ENCODE results near the gene FRMD1.

FRMD1 gene

GRCh38 chr6:168054765-168055560 lies 24.0 kb downstream of the FRMD1 start:
- Histone ChIP-seq H3K14ac (ENCODE audit: low read length in 2 of 2) (peak overlapping the region in 1 of 2 experiments; percentile 68), H3K4me2 (ENCODE audit: low read length, poor library complexity, severe bottlenecking) (no peak overlapping the region), H3K79me1 (replicated peaks; ENCODE audit: low read length, poor library complexity, severe bottlenecking) (no peaks in the 10 kb centered on the region), H2BK120ac (ENCODE audit: low read depth, low read length) (no peak overlapping the region), H2AK5ac (ENCODE audit: low read length, severe bottlenecking) (no peak overlapping the region), H3K36me3 (ENCODE audit: control insufficient read depth in 1 of 2, insufficient read depth in 2 of 2, low read depth in 1 of 2, low read length in 2 of 2) (no peaks in the 10 kb centered on the region), H3K27ac (ENCODE audit: low read length, poor library complexity, severe bottlenecking) (no peak overlapping the region), H3K9ac (ENCODE audit: low read length) (no peak overlapping the region), H2BK5ac (ENCODE audit: low read depth, low read length, poor library complexity, severe bottlenecking) (no peak overlapping the region), H2AFZ (ENCODE audit: low read depth, low read length) (no peak overlapping the region), H3K4ac (ENCODE audit: low read depth in 1 of 2, low read length in 2 of 2) (no peak overlapping the region), H4K8ac (ENCODE audit: low read length) (no peak overlapping the region), H3K9me3 (ENCODE audit: control insufficient read depth, low read length) (no peaks in the 10 kb centered on the region), H3K27me3 (ENCODE audit: control insufficient read depth in 1 of 2, insufficient read depth in 1 of 2, low read length in 2 of 2) (peaks cover 0 to 4% of the 10 kb centered on the region in 2 experiments), H4K91ac (ENCODE audit: low read length) (no peak overlapping the region), H3K4me1 (ENCODE audit: control insufficient read depth, insufficient read depth, low read depth, low read length) (peaks cover 6% of the 10 kb centered on the region), H2BK15ac (ENCODE audit: low read depth, poor library complexity, severe bottlenecking) (no peak overlapping the region), H3K18ac (ENCODE audit: low read depth in 1 of 2, low read length in 2 of 2) (no peak overlapping the region), H3K23ac (ENCODE audit: low read length in 2 of 2) (no peak overlapping the region), H2BK12ac (ENCODE audit: low read length in 2 of 2) (no peak overlapping the region), H3K4me3 (ENCODE audit: insufficient read depth in 1 of 2, low read depth in 1 of 2, low read length in 2 of 2) (no peak overlapping the region)
- WGBS: 86% methylated on average over 15 of the region's 18 CpGs
- DNase-seq: no peak

DNA sequence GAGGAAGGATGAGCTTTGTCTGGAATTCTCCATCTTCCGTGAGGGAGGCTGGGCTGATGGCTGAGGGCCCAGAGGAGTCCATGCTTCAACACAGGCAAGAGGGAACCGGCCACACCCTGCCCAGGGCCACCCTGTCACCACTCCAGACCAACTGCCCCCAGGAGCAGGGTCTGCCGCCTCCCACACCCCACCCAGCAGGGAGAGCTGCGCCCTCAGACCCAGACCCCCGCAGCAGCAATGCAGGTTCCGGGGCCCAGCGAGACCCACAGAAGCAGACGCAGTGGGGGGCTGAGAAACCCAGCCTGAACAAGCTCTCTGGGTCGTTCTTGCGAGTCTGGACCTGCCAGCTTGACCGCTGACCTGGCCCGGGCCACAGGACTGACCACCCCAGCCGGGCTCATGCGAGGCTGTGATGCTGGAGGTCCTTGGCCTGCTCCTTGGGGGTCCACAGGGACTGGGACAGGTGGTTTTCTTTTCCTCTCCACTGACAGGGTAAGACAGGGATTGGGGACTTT lies 25.0 kb downstream of the FRMD1 start:
- no peak overlapping the region for H4K8ac ChIP-seq (ENCODE audit: low read length)
- no peak overlapping the region for H3K9ac ChIP-seq (ENCODE audit: low read length)
- peaks cover 6% of the 10 kb centered on the region for H3K4me1 ChIP-seq (ENCODE audit: control insufficient read depth, insufficient read depth, low read depth, low read length)
- WGBS: 97% methylated on average over 14 of the region's 14 CpGs
- no peak overlapping the region for H2AFZ ChIP-seq (ENCODE audit: low read depth, low read length)
- no peaks in the 10 kb centered on the region for H3K79me1 ChIP-seq (replicated peaks; ENCODE audit: low read length, poor library complexity, severe bottlenecking)
- H3K4me3 ChIP-seq (ENCODE audit: insufficient read depth in 1 of 2, low read depth in 1 of 2, low read length in 2 of 2): no peak overlapping the region
- H3K14ac ChIP-seq (ENCODE audit: low read length in 2 of 2): peak overlapping the region in 1 of 2 experiments; percentile 18
- peaks cover 0 to 4% of the 10 kb centered on the region in 2 experiments for H3K27me3 ChIP-seq (ENCODE audit: control insufficient read depth in 1 of 2, insufficient read depth in 1 of 2, low read length in 2 of 2)
- peak overlapping the region; percentile 16 for H4K91ac ChIP-seq (ENCODE audit: low read length)
- H3K18ac ChIP-seq (ENCODE audit: low read depth in 1 of 2, low read length in 2 of 2): peak overlapping the region in 1 of 2 experiments; percentile 14
- no peak overlapping the region for H2BK15ac ChIP-seq (ENCODE audit: low read depth, poor library complexity, severe bottlenecking)
- H3K4me2 ChIP-seq (ENCODE audit: low read length, poor library complexity, severe bottlenecking): no peak overlapping the region
- H3K36me3 ChIP-seq (ENCODE audit: control insufficient read depth in 1 of 2, insufficient read depth in 2 of 2, low read depth in 1 of 2, low read length in 2 of 2): no peaks in the 10 kb centered on the region
- H3K4ac ChIP-seq (ENCODE audit: low read depth in 1 of 2, low read length in 2 of 2): no peak overlapping the region
- H2BK120ac ChIP-seq (ENCODE audit: low read depth, low read length): no peak overlapping the region
- no peak overlapping the region for H3K27ac ChIP-seq (ENCODE audit: low read length, poor library complexity, severe bottlenecking)
- H2BK12ac ChIP-seq (ENCODE audit: low read length in 2 of 2): peak overlapping the region in 1 of 2 experiments; percentile 18
- no peak overlapping the region for H2AK5ac ChIP-seq (ENCODE audit: low read length, severe bottlenecking)
- no peak overlapping the region for H2BK5ac ChIP-seq (ENCODE audit: low read depth, low read length, poor library complexity, severe bottlenecking)
- H3K23ac ChIP-seq (ENCODE audit: low read length in 2 of 2): no peak overlapping the region
- H3K9me3 ChIP-seq (ENCODE audit: control insufficient read depth, low read length): no peaks in the 10 kb centered on the region
- no peak for DNase-seq

GRCh38 chr6:168053086-168053956 lies 25.7 kb downstream of the FRMD1 start:
- Histone ChIP-seq H2BK5ac (ENCODE audit: low read depth, low read length, poor library complexity, severe bottlenecking) (no peak overlapping the region), H3K4ac (ENCODE audit: low read depth in 1 of 2, low read length in 2 of 2) (no peak overlapping the region), H3K27ac (ENCODE audit: low read length, poor library complexity, severe bottlenecking) (no peak overlapping the region), H2BK12ac (ENCODE audit: low read length in 2 of 2) (no peak overlapping the region), H3K79me1 (replicated peaks; ENCODE audit: low read length, poor library complexity, severe bottlenecking) (no peaks in the 10 kb centered on the region), H3K9ac (ENCODE audit: low read length) (no peak overlapping the region), H3K9me3 (ENCODE audit: control insufficient read depth, low read length) (no peaks in the 10 kb centered on the region), H4K8ac (ENCODE audit: low read length) (no peak overlapping the region), H3K14ac (ENCODE audit: low read length in 2 of 2) (no peak overlapping the region), H3K36me3 (ENCODE audit: control insufficient read depth in 1 of 2, insufficient read depth in 2 of 2, low read depth in 1 of 2, low read length in 2 of 2) (no peaks in the 10 kb centered on the region), H2AFZ (ENCODE audit: low read depth, low read length) (no peak overlapping the region), H3K27me3 (ENCODE audit: control insufficient read depth in 1 of 2, insufficient read depth in 1 of 2, low read length in 2 of 2) (peaks cover 0 to 4% of the 10 kb centered on the region in 2 experiments), H2BK120ac (ENCODE audit: low read depth, low read length) (no peak overlapping the region), H3K4me3 (ENCODE audit: insufficient read depth in 1 of 2, low read depth in 1 of 2, low read length in 2 of 2) (no peak overlapping the region), H3K23ac (ENCODE audit: low read length in 2 of 2) (no peak overlapping the region), H3K4me2 (ENCODE audit: low read length, poor library complexity, severe bottlenecking) (no peak overlapping the region), H3K18ac (ENCODE audit: low read depth in 1 of 2, low read length in 2 of 2) (no peak overlapping the region), H3K4me1 (ENCODE audit: control insufficient read depth, insufficient read depth, low read depth, low read length) (peaks cover 6% of the 10 kb centered on the region), H2AK5ac (ENCODE audit: low read length, severe bottlenecking) (no peak overlapping the region), H2BK15ac (ENCODE audit: low read depth, poor library complexity, severe bottlenecking) (no peak overlapping the region), H4K91ac (ENCODE audit: low read length) (no peak overlapping the region)
- 90% methylated on average over 38 of the region's 38 CpGs for WGBS
- no peak for DNase-seq

Measured in mesenchymal stem cell (in vitro differentiated cells and primary cell).